GM21515 (cell line): Measurements from ENCODE around the gene CLGN.
A peak's percentile ranks its signal among the peaks of the same experiment; 100 is the strongest.

Source experiments
- ATAC-seq: cut with Tn5 transposase; IDR thresholded peaks from one replicate; pipeline ENCODE4 v1.9.1; 2021; ENCODE audit not compliant: unreplicated experiment

Gene CLGN

DNA sequence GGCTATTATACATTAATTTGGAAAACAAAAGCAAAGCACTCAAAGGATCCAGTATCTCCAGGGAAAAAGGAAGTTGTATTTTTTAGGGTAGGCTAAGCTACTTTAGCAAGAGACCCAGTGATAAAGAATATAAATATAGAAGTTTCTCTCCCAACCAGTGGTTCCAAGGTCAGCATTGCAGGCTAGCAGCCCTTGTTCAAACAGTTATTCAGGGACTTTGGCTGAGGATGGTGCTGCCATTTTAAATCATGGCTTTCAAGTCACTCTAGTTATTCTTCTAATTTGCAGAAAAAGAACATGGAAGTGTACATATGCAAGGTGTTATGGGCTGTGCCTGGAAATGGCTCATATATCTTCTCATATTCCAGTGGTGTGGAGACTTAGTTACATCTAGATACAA, 44.7 kb downstream of the CLGN start:
- ATAC-seq, result no peak

GRCh38 chr4:140374130-140374477, 53.3 kb downstream of the CLGN start:
- ATAC-seq, result no peak

- peak; percentile 93 for ATAC-seq
Measured at GRCh38 chr4:140373328-140374129, 53.9 kb downstream of the CLGN start, which contains the start of gene SCOC. Gene SCOC, plus strand, starts transcription at chr4:140373646. Its CDS starts 5,525 bp downstream, at chr4:140379171.

- ATAC-seq, result peak; percentile 65
Measured at GRCh38 chr4:140372751-140373327, 54.6 kb downstream of the CLGN start.

- no peak for ATAC-seq
Measured at GRCh38 chr4:140368686-140369085, 58.8 kb downstream of the CLGN start.

GRCh38 chr4:140367738-140368137, 59.7 kb downstream of the CLGN start:
- ATAC-seq, result no peak

GRCh38 chr4:140363558-140363957, 63.9 kb downstream of the CLGN start:
- no peak for ATAC-seq

GRCh38 chr4:140363051-140363450, 64.4 kb downstream of the CLGN start:
- ATAC-seq, result no peak

DNA sequence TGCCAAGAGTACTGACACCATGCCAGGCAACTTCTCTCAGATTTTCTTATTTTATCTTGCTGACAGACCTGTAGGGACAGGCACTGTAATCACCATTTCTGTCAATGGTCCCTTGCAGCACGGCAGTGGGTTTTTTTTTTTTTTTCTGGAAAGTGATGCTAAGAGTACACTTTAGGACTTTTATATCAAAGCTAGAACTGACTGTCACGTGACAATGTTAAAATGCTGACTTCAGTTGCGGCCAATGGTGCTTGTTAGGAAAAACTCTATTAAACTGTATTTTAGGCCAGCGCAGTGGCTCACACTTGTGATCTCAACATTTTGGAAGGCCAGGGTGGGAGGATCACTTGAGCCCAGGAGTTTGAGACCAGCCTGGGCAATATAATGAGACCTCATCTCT, 66.3 kb downstream of the CLGN start:
- ATAC-seq, result no peak

- peak; percentile 97 for ATAC-seq
Measured at GRCh38 chr4:140359562-140360427, 67.7 kb downstream of the CLGN start.

DNA sequence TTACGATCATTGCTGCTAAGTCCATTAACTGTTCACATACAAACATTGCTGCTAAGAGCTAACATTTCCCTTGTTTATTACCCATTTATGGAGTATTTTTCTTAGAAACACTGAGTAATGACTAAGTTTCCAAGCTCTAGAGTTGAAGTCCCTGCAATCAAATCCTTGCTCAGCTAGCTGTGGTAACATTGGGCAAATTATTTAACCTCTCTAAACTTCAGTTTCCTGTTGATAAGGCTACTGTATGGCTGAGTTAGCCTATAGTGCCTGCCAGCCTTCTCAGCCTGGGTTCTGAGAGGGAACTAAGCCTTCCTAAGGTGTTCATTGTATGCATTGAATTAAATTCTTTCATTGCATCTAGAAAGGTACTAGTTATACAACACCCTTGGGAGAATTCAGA, 69.2 kb downstream of the CLGN start:
- ATAC-seq, result no peak

DNA sequence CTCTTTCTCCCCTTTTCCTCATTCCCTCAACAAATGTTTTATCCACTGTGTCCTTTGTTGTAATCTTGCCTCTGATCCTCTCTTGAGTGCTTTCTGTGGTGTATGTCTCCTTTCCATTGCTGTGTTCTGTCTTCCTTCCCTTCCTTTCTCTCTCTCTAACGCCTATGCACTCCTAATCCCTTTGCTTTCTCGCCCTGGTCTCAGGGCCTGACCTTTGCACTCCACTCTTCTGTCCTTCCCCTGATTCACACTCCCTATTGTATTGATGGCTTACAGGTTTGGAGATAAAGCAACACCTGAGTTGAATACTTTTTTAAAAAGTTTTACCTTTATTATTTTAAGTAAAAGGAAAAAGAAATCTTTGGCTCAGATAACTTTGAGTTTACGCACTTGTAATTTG, 69.6 kb downstream of the CLGN start:
- no peak for ATAC-seq

- ATAC-seq, result no peak
Measured at GRCh38 chr4:140355288-140355687, 72.2 kb downstream of the CLGN start.

- no peak for ATAC-seq
Measured at GRCh38 chr4:140353786-140354185, 73.7 kb downstream of the CLGN start.

DNA sequence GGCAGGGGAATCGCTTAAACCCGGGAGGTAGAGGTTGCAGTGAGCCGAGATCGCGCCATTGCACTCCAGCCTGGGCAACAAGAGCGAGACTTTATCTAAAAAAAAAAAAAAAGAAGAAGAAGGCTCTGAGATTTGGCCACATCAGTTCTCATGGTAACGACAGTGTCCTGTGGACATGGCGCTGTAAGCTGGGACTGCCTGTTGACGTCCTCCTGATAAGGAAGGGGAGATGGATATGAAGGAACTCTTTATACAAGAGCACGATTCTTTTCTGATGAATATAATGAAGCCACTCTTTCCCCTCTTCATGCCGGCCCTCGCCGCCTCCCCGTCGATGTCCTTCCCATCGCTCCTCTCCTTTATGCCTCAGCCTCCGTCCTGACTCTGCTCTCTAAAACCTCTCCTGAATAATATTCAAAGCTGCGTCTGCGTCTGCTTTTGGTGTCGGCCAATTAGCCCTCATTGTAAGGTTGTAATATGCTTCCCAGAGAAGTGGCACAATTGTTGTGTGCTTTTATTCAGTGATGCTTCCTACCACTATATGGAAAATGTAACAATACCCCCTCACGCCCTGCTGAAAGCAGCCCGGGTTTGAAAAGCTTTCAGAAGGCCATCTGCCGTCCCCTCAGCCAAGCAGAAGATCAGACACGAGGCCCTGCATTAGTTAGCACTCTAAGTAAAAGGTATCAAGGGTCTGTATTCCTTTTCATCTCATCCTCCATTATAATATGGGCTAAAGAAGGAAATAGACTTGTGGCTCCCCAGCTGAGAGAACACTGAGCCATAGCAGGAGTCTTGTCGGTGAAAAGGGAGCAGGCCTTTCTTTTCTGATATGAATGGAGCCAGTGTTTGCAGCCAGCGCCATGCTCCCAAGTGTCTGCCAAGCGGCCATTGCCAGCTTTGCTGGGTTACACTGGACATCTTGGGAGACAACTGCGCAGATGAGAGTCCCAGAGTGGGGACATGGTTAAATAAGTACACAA, 76.1 kb downstream of the CLGN start:
- no peak for ATAC-seq

- no peak for ATAC-seq
Measured at GRCh38 chr4:140349816-140350215, 77.6 kb downstream of the CLGN start.

GRCh38 chr4:140346136-140346535, 81.3 kb downstream of the CLGN start:
- no peak for ATAC-seq

GRCh38 chr4:140344621-140345020, 82.8 kb downstream of the CLGN start:
- no peak for ATAC-seq

DNA sequence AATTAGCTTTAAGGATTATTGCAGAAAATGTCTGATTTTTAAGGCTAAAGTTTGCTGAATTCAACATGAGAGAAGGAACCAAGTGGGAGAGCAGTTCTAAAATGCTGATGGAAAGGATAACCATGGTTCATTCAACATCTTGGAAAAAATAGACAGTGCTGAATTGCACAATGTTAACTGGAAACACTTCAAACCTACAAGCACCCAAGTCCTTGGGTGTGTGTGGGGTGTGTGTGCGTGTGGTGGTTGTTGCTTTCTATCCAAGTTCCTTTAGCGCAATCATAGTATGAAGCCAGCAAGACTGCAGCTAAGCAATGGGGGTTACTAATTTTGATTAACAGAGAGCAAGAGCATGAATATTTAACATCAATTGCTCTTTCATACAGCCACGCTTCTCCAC, 83.3 kb downstream of the CLGN start:
- ATAC-seq, result no peak

GRCh38 chr4:140343303-140343702, 84.1 kb downstream of the CLGN start:
- ATAC-seq, result no peak

GRCh38 chr4:140342620-140343019, 84.8 kb downstream of the CLGN start:
- no peak for ATAC-seq
